Endodermal cell (in vitro differentiated cells): ENCODE results near the gene OPA1. TPM values are rescaled to one million over a fixed set of nuclear protein-coding genes. Genes with fewer than 3 reads are reported as not detected.

Source experiments
- DNase-seq: peaks from one replicate; pipeline ENCODE4 v3.0.0-alpha.2; 2017
- H3K27ac ChIP-seq: 2 replicates; pipeline ENCODE4 v1.5.1; 2013; ENCODE audit warnings: mild to moderate bottlenecking, low read depth, low read length, moderate library complexity
- H3K27me3 ChIP-seq: 2 replicates; pipeline ENCODE4 v1.6.1; 2013; ENCODE audit warnings: mild to moderate bottlenecking, low read length, moderate library complexity; ENCODE audit not compliant: insufficient read depth, control insufficient read depth, poor library complexity, severe bottlenecking
- H3K36me3 ChIP-seq: 2 replicates; pipeline ENCODE4 v1.7.0; 2013; ENCODE audit warnings: mild to moderate bottlenecking, low read length, moderate library complexity; ENCODE audit not compliant: control insufficient read depth, insufficient read depth
- H3K4me1 ChIP-seq: one replicate; pipeline ENCODE4 v1.7.0; 2013; ENCODE audit warnings: low read length; ENCODE audit not compliant: control insufficient read depth, insufficient read depth
- H3K4me3 ChIP-seq: 2 replicates; pipeline ENCODE4 v1.5.1; 2013; ENCODE audit warnings: mild to moderate bottlenecking, low read length, moderate library complexity
- H3K9ac ChIP-seq: 2 replicates; pipeline ENCODE4 v1.6.1; 2013; ENCODE audit warnings: mild to moderate bottlenecking, low read length, moderate library complexity; ENCODE audit not compliant: poor library complexity, severe bottlenecking; ENCODE audit errors: extremely low read depth
- H3K9me3 ChIP-seq: 2 replicates; pipeline ENCODE4 v1.6.1; 2013; ENCODE audit warnings: mild to moderate bottlenecking, low read length, moderate library complexity; ENCODE audit not compliant: control insufficient read depth
- H3K27ac Mint-ChIP-seq: 2 replicates; pipeline ENCODE4 v1.8.0; 2020; ENCODE audit warnings: mixed read lengths
- H3K27me3 Mint-ChIP-seq: 2 replicates; pipeline ENCODE4 v1.8.0; 2021; ENCODE audit warnings: mild to moderate bottlenecking, mixed read lengths; ENCODE audit not compliant: insufficient read depth
- H3K36me3 Mint-ChIP-seq: 2 replicates; pipeline ENCODE4 v1.8.0; 2020; ENCODE audit warnings: low read depth, mixed read lengths
- H3K4me1 Mint-ChIP-seq: 2 replicates; pipeline ENCODE4 v1.8.0; 2020; ENCODE audit warnings: mixed read lengths
- H3K4me3 Mint-ChIP-seq: 2 replicates; pipeline ENCODE4 v1.8.0; 2020; ENCODE audit warnings: mild to moderate bottlenecking, moderate library complexity, mixed read lengths
- H3K9me3 Mint-ChIP-seq: 2 replicates; pipeline ENCODE4 v1.8.0; 2020; ENCODE audit warnings: mild to moderate bottlenecking, mixed read lengths
- WGBS, 2 experiments: methylation state at CpG; one replicate each; pipeline versions ENCODE4 v1.1.5 to v1.1.7; 2013; ENCODE audit warnings: missing lambda C conversion rate in 2 of 2, mixed read lengths in 1 of 2; ENCODE audit not compliant: insufficient coverage in 1 of 2, insufficient read length in 1 of 2; 5-methylcytosine and 5-hydroxymethylcytosine counted together
- total RNA-seq, 2 donors: library from RNA; stranded (reverse); fragmentation: NEBNext Ultra II Directional in 1 of 2; extraction: Animal tissue kit (Norgen Biotek cat#: 25700) in 1 of 2; gene quantifications; 2 replicates in 1 of 2; 3 replicates in 1 of 2; pipeline ENCODE4 v1.2.1, GENCODE V29; 2021
- TF ChIP-seq, protein P1 (sequence below): fragments of 200-600 bp; sonication (generic); conservative IDR thresholded peaks from 2 replicates; pipeline ENCODE4 v1.5.0; 2021; ENCODE audit warnings: antibody characterized with exemption, mild to moderate bottlenecking

OPA1 gene
- total RNA-seq, 2 donors from 2014 or later: 61.5 to 69.4 TPM

GRCh38 chr3:193594946-193595689 lies 2.1 kb downstream of the OPA1 start:
- TF ChIP-seq, protein P1, sequence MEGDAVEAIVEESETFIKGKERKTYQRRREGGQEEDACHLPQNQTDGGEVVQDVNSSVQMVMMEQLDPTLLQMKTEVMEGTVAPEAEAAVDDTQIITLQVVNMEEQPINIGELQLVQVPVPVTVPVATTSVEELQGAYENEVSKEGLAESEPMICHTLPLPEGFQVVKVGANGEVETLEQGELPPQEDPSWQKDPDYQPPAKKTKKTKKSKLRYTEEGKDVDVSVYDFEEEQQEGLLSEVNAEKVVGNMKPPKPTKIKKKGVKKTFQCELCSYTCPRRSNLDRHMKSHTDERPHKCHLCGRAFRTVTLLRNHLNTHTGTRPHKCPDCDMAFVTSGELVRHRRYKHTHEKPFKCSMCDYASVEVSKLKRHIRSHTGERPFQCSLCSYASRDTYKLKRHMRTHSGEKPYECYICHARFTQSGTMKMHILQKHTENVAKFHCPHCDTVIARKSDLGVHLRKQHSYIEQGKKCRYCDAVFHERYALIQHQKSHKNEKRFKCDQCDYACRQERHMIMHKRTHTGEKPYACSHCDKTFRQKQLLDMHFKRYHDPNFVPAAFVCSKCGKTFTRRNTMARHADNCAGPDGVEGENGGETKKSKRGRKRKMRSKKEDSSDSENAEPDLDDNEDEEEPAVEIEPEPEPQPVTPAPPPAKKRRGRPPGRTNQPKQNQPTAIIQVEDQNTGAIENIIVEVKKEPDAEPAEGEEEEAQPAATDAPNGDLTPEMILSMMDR: no peak
- peak overlapping the region; percentile 99 for H3K4me3 ChIP-seq
- H3K27me3 ChIP-seq: no peaks in the 10 kb centered on the region
- peaks cover 30% of the 10 kb centered on the region for H3K36me3 Mint-ChIP-seq
- peaks cover 18% of the 10 kb centered on the region for H3K4me1 Mint-ChIP-seq
- no peak for DNase-seq
- no peaks in the 10 kb centered on the region for H3K9me3 Mint-ChIP-seq
- H3K36me3 ChIP-seq: peaks cover 17% of the 10 kb centered on the region
- H3K9me3 ChIP-seq: no peaks in the 10 kb centered on the region
- 71 to 89% methylated on average over 1 of the region's 1 CpG for WGBS, 2 experiments
- H3K27ac ChIP-seq: no peak overlapping the region
- H3K4me1 ChIP-seq: no peaks in the 10 kb centered on the region
- H3K4me3 Mint-ChIP-seq: peak overlapping the region; percentile 85
- no peak overlapping the region for H3K27ac Mint-ChIP-seq
- no peak overlapping the region for H3K9ac ChIP-seq
- H3K27me3 Mint-ChIP-seq: peaks cover 7% of the 10 kb centered on the region

- no peak overlapping the region for H3K27ac Mint-ChIP-seq
- TF ChIP-seq, protein P1: no peak
- no peaks in the 10 kb centered on the region for H3K9me3 Mint-ChIP-seq
- Histone ChIP-seq H3K27me3 (no peaks in the 10 kb centered on the region), H3K36me3 (peaks cover 21% of the 10 kb centered on the region), H3K4me1 (no peaks in the 10 kb centered on the region), H3K4me3 (no peak overlapping the region), H3K9me3 (no peaks in the 10 kb centered on the region), H3K9ac (no peak overlapping the region), H3K27ac (no peak overlapping the region)
- H3K27me3 Mint-ChIP-seq: peaks cover 7% of the 10 kb centered on the region
- no peak for DNase-seq
- peaks cover 18% of the 10 kb centered on the region for H3K4me1 Mint-ChIP-seq
- no peak overlapping the region for H3K4me3 Mint-ChIP-seq
- WGBS, 2 experiments: 92 to 98% methylated on average over 3 to 5 of the region's 5 CpGs
- H3K36me3 Mint-ChIP-seq: peaks cover 32% of the 10 kb centered on the region
These were observed 3.0 kb downstream of the OPA1 start for GRCh38 chr3:193595939-193596487.

DNA sequence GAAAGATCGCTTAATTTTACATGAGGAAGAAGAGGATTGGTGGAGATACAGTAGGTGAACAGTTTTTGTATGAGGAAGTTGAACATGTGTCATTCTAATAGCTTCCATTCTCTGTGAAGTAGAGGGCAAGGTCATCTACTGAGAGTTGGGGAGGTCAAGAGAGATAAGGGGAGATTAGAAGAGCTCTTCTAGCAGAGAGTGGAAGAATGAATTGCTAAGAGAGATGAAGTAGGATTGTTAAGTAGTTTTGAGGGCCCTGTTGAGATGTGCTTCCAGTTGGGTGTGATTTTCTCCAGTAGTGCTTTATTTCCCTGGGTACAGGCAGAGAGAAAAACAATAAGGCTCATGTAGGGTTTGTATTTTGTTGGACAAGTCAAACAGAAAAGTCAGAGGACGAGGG lies 5.2 kb downstream of the OPA1 start:
- no peaks in the 10 kb centered on the region for H3K27me3 Mint-ChIP-seq
- 94 to 100% methylated on average over 2 of the region's 2 CpGs for WGBS, 2 experiments
- H3K27ac Mint-ChIP-seq: no peak overlapping the region
- no peak overlapping the region for H3K4me3 ChIP-seq
- DNase-seq: no peak
- H3K27ac ChIP-seq: no peak overlapping the region
- TF ChIP-seq, protein P1: no peak
- no peak overlapping the region for H3K4me3 Mint-ChIP-seq
- peaks cover 18% of the 10 kb centered on the region for H3K4me1 Mint-ChIP-seq
- H3K9me3 ChIP-seq: no peaks in the 10 kb centered on the region
- no peaks in the 10 kb centered on the region for H3K27me3 ChIP-seq
- peaks cover 21% of the 10 kb centered on the region for H3K36me3 ChIP-seq
- no peak overlapping the region for H3K9ac ChIP-seq
- peaks cover 40% of the 10 kb centered on the region for H3K36me3 Mint-ChIP-seq
- no peaks in the 10 kb centered on the region for H3K4me1 ChIP-seq
- H3K9me3 Mint-ChIP-seq: no peaks in the 10 kb centered on the region
